ENCODE data around the gene PRR23B. TPM values are rescaled to one million over a fixed set of nuclear protein-coding genes. Genes with fewer than 3 reads are reported as not detected.
"Not testable (repeated sequence)": the region's sequence is repeated elsewhere in the genome, so short reads cannot be mapped to it uniquely, and the experiment has no call there.

Gene PRR23B
- total RNA-seq, 1 experiment from 2014 or later, result not detected

DNA sequence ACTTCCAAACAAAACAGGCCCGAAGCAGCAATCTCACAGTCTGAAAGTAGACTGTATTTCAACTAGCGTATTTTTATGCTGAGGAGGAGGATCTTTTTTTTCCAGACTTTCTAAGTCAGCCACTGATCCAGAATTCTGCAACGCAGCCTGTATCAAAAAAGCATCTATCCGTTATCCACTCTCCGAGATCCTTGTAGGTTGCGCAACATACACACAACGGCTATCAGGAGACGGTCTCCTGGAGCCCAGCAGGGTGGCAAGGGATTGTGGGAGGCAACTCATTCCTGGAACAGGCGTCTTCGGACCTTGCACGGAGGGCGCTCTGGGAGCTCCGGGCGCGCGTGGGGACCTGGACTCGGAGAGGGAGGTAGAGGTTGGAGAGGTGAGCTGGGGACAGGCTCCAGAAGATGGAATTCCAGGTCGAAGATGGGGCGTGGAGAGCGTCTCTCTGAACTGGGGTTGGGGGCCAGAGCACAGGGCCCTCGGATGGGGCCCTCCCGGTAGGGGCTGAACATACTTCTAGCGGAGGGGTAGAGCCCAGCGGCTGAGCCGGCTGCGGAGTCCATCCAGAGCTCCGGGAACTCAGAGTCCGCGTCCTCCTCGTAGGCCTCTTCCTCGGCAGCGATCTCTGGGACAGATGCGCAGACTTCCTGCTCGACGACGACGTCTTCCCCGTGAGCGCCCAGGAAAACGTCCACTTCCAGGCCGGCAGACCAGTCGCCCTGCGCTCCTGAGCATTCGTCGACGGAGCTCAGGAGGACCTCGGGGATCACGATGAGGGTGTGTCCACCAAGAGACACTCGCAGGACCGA, 23.0 kb upstream of the PRR23B start:
- BruUV-seq (replicated peaks), result no TSS peak
- Mint-ChIP-seq H3K4me3 (ENCODE audit: low read depth, unreplicated experiment) (no peak overlapping the region), H3K27ac (ENCODE audit: unreplicated experiment) (no peak overlapping the region), H3K9me3 (ENCODE audit: low read depth, unreplicated experiment) (peaks cover 3% of the 10 kb centered on the region), H3K36me3 (ENCODE audit: insufficient read depth, unreplicated experiment) (no peaks in the 10 kb centered on the region), H3K4me1 (ENCODE audit: low read depth, unreplicated experiment) (no peaks in the 10 kb centered on the region), H3K27me3 (ENCODE audit: unreplicated experiment) (no peaks in the 10 kb centered on the region)
- no peak for DNase-seq
- no peak for TF ChIP-seq CTCF (IDR thresholded peaks at IDR 0.05; ENCODE audit: unreplicated experiment)
- CTCF ChIA-PET, result no interaction called here
- intact Hi-C loops (cut with micrococcal nuclease; ENCODE audit: unreplicated experiment), result no loop called here

DNA sequence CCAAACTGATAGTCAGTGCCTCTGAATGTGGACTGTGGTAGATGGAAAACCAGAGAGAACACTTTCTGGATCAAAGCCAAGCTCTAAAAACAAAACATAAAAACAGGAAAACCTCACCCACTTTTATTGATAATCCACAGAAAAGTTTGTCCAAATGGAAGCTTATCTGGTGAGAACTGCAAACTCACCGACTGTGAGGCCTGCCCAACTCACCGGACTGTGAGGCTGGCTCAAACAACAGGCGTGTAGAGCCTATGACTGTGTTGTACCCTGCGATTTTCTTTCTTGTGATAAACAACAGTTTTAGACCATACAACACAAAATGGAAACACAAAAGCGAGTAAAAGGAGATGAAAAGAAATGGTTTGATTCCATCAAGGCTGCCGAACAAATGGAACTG, 16.8 kb upstream of the PRR23B start:
- intact Hi-C loops (cut with micrococcal nuclease; ENCODE audit: unreplicated experiment), result no loop called here
- H3K36me3 Mint-ChIP-seq (ENCODE audit: insufficient read depth, unreplicated experiment), result no peaks in the 10 kb centered on the region
- no TSS peak for BruUV-seq (replicated peaks)
- no peaks in the 10 kb centered on the region for H3K27me3 Mint-ChIP-seq (ENCODE audit: unreplicated experiment)
- CTCF ChIA-PET, result interaction anchor here (1.1 kb wide), 1 partner anchor 26 kb away, joined by 4 read pairs; no protein-coding TSS in a partner anchor
- no peaks in the 10 kb centered on the region for H3K9me3 Mint-ChIP-seq (ENCODE audit: low read depth, unreplicated experiment)
- no peak for DNase-seq
- no peak for TF ChIP-seq CTCF (IDR thresholded peaks at IDR 0.05; ENCODE audit: unreplicated experiment)
- H3K4me3 Mint-ChIP-seq (ENCODE audit: low read depth, unreplicated experiment), result no peak overlapping the region
- peaks cover 5% of the 10 kb centered on the region for H3K4me1 Mint-ChIP-seq (ENCODE audit: low read depth, unreplicated experiment)
- H3K27ac Mint-ChIP-seq (ENCODE audit: unreplicated experiment), result no peak overlapping the region

- Mint-ChIP-seq H3K4me3 (ENCODE audit: low read depth, unreplicated experiment) (no peak overlapping the region), H3K4me1 (ENCODE audit: low read depth, unreplicated experiment) (peaks cover 8% of the 10 kb centered on the region), H3K9me3 (ENCODE audit: low read depth, unreplicated experiment) (peaks cover 4% of the 10 kb centered on the region), H3K36me3 (ENCODE audit: insufficient read depth, unreplicated experiment) (no peaks in the 10 kb centered on the region), H3K27me3 (ENCODE audit: unreplicated experiment) (no peaks in the 10 kb centered on the region), H3K27ac (ENCODE audit: unreplicated experiment) (no peak overlapping the region)
- CTCF ChIA-PET, result interaction anchor here (0.9 kb wide), 1 partner anchor 96 kb away, joined by 4 read pairs; no protein-coding TSS in a partner anchor
- no peak for TF ChIP-seq CTCF (IDR thresholded peaks at IDR 0.05; ENCODE audit: unreplicated experiment)
- DNase-seq, result no peak
- intact Hi-C loops (cut with micrococcal nuclease; ENCODE audit: unreplicated experiment), result loop anchor here (5.0 kb wide), 1 partner anchor 90 kb away; no protein-coding TSS in a partner anchor
- BruUV-seq (replicated peaks), result no TSS peak
Observed at GRCh38 chr3:139032326-139033002, 11.7 kb upstream of the PRR23B start.

DNA sequence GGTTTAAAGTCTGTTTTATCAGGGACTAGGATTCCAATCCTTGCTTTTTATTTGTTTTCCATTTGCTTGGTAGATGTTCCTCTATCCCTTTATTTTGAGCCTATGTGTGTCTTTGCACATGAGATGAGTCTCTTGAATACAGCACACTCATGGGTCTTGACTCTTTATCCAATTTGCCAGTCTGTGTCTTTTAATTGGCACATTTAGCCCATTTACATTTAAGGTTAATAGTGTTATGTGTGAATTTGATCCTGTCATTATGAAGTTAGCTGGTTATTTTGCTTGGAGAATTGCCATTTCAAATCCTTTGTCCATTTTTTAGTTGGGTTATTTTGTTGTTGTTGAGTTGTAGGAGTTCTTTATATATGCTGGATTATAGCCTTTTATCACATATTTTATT, 9.8 kb upstream of the PRR23B start:
- H3K27me3 Mint-ChIP-seq (ENCODE audit: unreplicated experiment); DNase-seq; BruUV-seq (replicated peaks); CTCF ChIA-PET; H3K9me3 Mint-ChIP-seq (ENCODE audit: low read depth, unreplicated experiment); H3K36me3 Mint-ChIP-seq (ENCODE audit: insufficient read depth, unreplicated experiment); H3K4me1 Mint-ChIP-seq (ENCODE audit: low read depth, unreplicated experiment); H3K4me3 Mint-ChIP-seq (ENCODE audit: low read depth, unreplicated experiment); H3K27ac Mint-ChIP-seq (ENCODE audit: unreplicated experiment): not testable (repeated sequence)
- intact Hi-C loops (cut with micrococcal nuclease; ENCODE audit: unreplicated experiment), result loop anchor here (5.0 kb wide), 1 partner anchor 88 kb away; no protein-coding TSS in a partner anchor
